Measurements from ENCODE around the gene MKLN1. TPM values are rescaled to one million over a fixed set of nuclear protein-coding genes. Genes with fewer than 3 reads are reported as not detected.

The MKLN1 gene
- total RNA-seq, 1 experiment from 2014 or later, result 48.5 TPM

- H3K4me3 ChIP-seq (replicated peaks in 1 of 2; ENCODE audit: low read depth in 1 of 2, low read length in 2 of 2), result no peak overlapping the region
- no peaks in the 10 kb centered on the region for H3K36me3 ChIP-seq (ENCODE audit: control insufficient read depth in 1 of 2, insufficient read depth in 2 of 2, low read length in 2 of 2)
- BruUV-seq (replicated peaks), result no TSS peak
- ATAC-seq (no peak), DNase-seq (ENCODE audit: low read depth, low spot score) (no peak)
- ChIA-PET POLR2A (no interaction called here), CTCF (interaction anchor here (0.6 to 1.5 kb wide), 12 partner anchors 10 to 398 kb away, joined by 3 to 13 read pairs (median 3); no protein-coding TSS in a partner anchor), RAD21 (ENCODE audit: low non-redundant PET in 1 of 2, low total read pairs in 2 of 2, uncharacterized antibody in 2 of 2, unreplicated experiment in 2 of 2) (interaction anchor here in 1 of 2 experiments (1.4 kb wide), 1 partner anchor 234 kb away, joined by 3 read pairs; no protein-coding TSS in a partner anchor)
- H3K9me3 ChIP-seq (ENCODE audit: control insufficient read depth in 1 of 2, insufficient read depth in 1 of 2, low read depth in 1 of 2, low read length in 2 of 2), result no peaks in the 10 kb centered on the region; a peak in 1 of 4 replicates
- no peaks in the 10 kb centered on the region for H3K27me3 ChIP-seq (ENCODE audit: insufficient read depth, low read length)
- H3K4me1 ChIP-seq (ENCODE audit: control insufficient read depth in 1 of 2, insufficient read depth in 2 of 2, low read length in 2 of 2), result peaks cover 0 to 8% of the 10 kb centered on the region in 2 experiments; a peak in 1 of 4 replicates
- H3K9me2 ChIP-seq (ENCODE audit: insufficient read depth), result no peaks in the 10 kb centered on the region
- no peaks in the 10 kb centered on the region for H4K20me1 ChIP-seq (ENCODE audit: insufficient read depth)
- H2AFZ ChIP-seq (ENCODE audit: low read depth, low read length, poor library complexity, severe bottlenecking), result no peak overlapping the region
- TF ChIP-seq YY1 (IDR thresholded peaks at IDR 0.05; ENCODE audit: extremely low read depth, insufficient replicate concordance, low read depth, low read length), result no peak
- TF ChIP-seq ELF1 (IDR thresholded peaks at IDR 0.05; ENCODE audit: borderline replicate concordance, low read depth), result no peak
- no peak for TF ChIP-seq RAD21 (IDR thresholded peaks at IDR 0.05; ENCODE audit: low read depth)
- TF ChIP-seq ZNF274 (IDR thresholded peaks at IDR 0.05; ENCODE audit: low read depth, low read length), result no peak
- TF ChIP-seq FOSL1 (IDR thresholded peaks at IDR 0.05; ENCODE audit: low read depth), result no peak
- TF ChIP-seq SRF (IDR thresholded peaks at IDR 0.05; ENCODE audit: low read depth), result no peak
- no peak for TF ChIP-seq REST (IDR thresholded peaks at IDR 0.05; ENCODE audit: low read depth)
- no peak for TF ChIP-seq CEBPB (IDR thresholded peaks at IDR 0.05; ENCODE audit: low read depth)
- TF ChIP-seq JUND (IDR thresholded peaks at IDR 0.05), result no peak
- TF ChIP-seq TCF7L2 (IDR thresholded peaks at IDR 0.05; ENCODE audit: borderline replicate concordance, extremely low read depth, insufficient read depth, insufficient read length), result no peak
- TF ChIP-seq ZFX (IDR thresholded peaks at IDR 0.05), result no peak
- no peak for TF ChIP-seq ZBTB33 (IDR thresholded peaks at IDR 0.05; ENCODE audit: extremely low read depth, insufficient replicate concordance, low read length)
- TF ChIP-seq MAX (IDR thresholded peaks at IDR 0.05), result no peak
- no peak for TF ChIP-seq CBX3 (IDR thresholded peaks at IDR 0.05; ENCODE audit: low read depth)
- no peak for TF ChIP-seq CTCF (IDR thresholded peaks at IDR 0.05 in 2 of 3, conservative IDR thresholded peaks at IDR 0.05 in 1 of 3; ENCODE audit: borderline replicate concordance in 1 of 3, insufficient read depth in 1 of 3, low read depth in 2 of 3, low read length in 2 of 3)
- no peaks in the 10 kb centered on the region for H3K79me2 ChIP-seq (ENCODE audit: insufficient read depth, low read length)
- H3K27ac ChIP-seq (ENCODE audit: low read depth, low read length), result no peak overlapping the region
- H3K4me2 ChIP-seq (ENCODE audit: low read length), result no peak overlapping the region
- intact Hi-C loops (cut with micrococcal nuclease), result loop anchor here (2.0 kb wide), 1 partner anchor 196 kb away; no protein-coding TSS in a partner anchor
- H3K9ac ChIP-seq (ENCODE audit: low read length), result no peak overlapping the region
These were observed 25.2 kb upstream of the MKLN1 start for GRCh38 chr7:131302446-131302845.

Data from HCT116 (cell line).